Ectodermal cell (in vitro differentiated cells): ENCODE measurements around the gene PPFIA1. TPM values are rescaled to one million over a fixed set of nuclear protein-coding genes. Genes with fewer than 3 reads are reported as not detected.
A peak's percentile ranks its signal among the peaks of the same experiment; 100 is the strongest.

Experiments used
- H3K27ac ChIP-seq: 2 replicates; pipeline ENCODE4 v1.7.0; 2013; ENCODE audit warnings: mild to moderate bottlenecking, low read depth, low read length; ENCODE audit not compliant: insufficient read depth, poor library complexity, severe bottlenecking
- H3K27me3 ChIP-seq: 2 replicates; pipeline ENCODE4 v1.7.0; 2013; ENCODE audit warnings: mild to moderate bottlenecking, low read length; ENCODE audit not compliant: insufficient read depth, control insufficient read depth, poor library complexity, severe bottlenecking
- H3K36me3 ChIP-seq: one replicate; pipeline ENCODE4 v1.7.0; 2013; ENCODE audit warnings: low read length; ENCODE audit not compliant: control insufficient read depth, insufficient read depth
- H3K4me1 ChIP-seq: one replicate; pipeline ENCODE4 v1.7.0; 2013; ENCODE audit warnings: low read length; ENCODE audit not compliant: control insufficient read depth, insufficient read depth
- H3K4me3 ChIP-seq: 2 replicates; pipeline ENCODE4 v1.7.0; 2013; ENCODE audit warnings: low read depth, low read length, control low read depth; ENCODE audit not compliant: insufficient read depth
- H3K9me3 ChIP-seq: 2 replicates; pipeline ENCODE4 v1.7.0; 2013; ENCODE audit warnings: mild to moderate bottlenecking, low read length, moderate library complexity; ENCODE audit not compliant: control insufficient read depth
- WGBS, 2 experiments: methylation state at CpG; one replicate each; pipeline ENCODE4 v1.1.7; 2013; ENCODE audit warnings: missing lambda C conversion rate in 2 of 2; 5-methylcytosine and 5-hydroxymethylcytosine counted together
- polyA plus RNA-seq, 4 experiments: library from polyadenylated mRNA; stranded (reverse); fragments of 50-300 nt; gene quantifications; one replicate each; pipeline ENCODE4 v1.2.3, GENCODE V29; 2013

Gene PPFIA1
- polyA plus RNA-seq (2013, experiment 1 of 4): 48.8 TPM
- polyA plus RNA-seq (2013, experiment 2 of 4): 51.9 TPM
- polyA plus RNA-seq (2013, experiment 3 of 4): 36.9 TPM
- polyA plus RNA-seq (2013, experiment 4 of 4): 40.4 TPM

DNA sequence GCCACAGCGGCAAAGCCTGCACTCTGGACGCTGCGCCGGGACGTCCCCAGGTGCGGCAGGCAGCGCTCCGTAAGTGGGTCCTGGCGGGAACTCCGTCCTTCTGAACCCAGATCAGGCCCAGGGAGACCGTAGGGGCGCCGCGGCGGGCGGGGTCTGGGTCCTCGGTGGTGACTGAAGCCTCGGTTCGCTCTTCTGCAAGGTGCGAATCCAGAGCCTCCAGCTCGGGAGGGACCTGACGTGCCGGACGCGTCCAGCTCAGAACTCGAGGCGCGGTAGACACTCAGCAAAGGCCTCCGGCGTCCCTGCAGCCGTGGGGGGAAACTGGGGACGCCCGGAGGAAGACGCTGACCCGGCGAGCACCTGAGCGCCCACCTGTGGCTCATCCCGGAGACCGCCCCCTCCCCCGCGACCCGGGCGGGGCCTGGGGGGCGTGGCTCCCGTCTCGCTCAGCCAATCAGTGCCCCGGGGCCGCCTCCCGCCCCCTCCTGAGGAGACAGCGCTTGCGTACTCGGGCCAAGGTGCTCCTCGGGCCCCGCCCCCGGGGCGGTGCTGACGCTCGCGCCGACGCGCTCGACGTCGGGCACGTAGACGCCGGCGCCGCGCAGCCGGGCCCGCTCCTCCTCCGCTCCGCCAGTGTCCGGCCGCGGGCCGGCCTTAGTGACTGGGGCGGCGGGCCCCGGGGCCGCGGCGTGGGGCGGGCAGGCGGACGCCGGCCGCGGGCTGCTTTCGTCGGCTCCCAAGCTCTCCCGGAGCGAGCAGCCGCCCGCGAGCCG lies at the start of gene PPFIA1:
TSS of gene PPFIA1 (plus strand) at position 587 of the 773 bp plus-strand sequence. CDS start 1,483 bp downstream, outside the sequence.
- 0% methylated on average over 99 of the region's 99 CpGs for WGBS, 2 experiments
- Histone ChIP-seq H3K4me3 (peak within 1 kb of the TSS; percentile 74), H3K27ac (no peak within 1 kb of the TSS), H3K9me3 (no peaks in the 10 kb centered on the region), H3K4me1 (no peaks in the 10 kb centered on the region), H3K27me3 (peaks cover 11% of the 10 kb centered on the region), H3K36me3 (peaks cover 11% of the 10 kb centered on the region)

GRCh38 chr11:70220920-70221319 lies 49.6 kb upstream of the PPFIA1 start:
- Histone ChIP-seq H3K27ac (no peak overlapping the region), H3K9me3 (no peaks in the 10 kb centered on the region), H3K36me3 (no peaks in the 10 kb centered on the region), H3K4me1 (peaks cover 5% of the 10 kb centered on the region), H3K27me3 (no peaks in the 10 kb centered on the region), H3K4me3 (no peak overlapping the region)
- WGBS, 2 experiments: 100% methylated on average over 1 of the region's 1 CpG

DNA sequence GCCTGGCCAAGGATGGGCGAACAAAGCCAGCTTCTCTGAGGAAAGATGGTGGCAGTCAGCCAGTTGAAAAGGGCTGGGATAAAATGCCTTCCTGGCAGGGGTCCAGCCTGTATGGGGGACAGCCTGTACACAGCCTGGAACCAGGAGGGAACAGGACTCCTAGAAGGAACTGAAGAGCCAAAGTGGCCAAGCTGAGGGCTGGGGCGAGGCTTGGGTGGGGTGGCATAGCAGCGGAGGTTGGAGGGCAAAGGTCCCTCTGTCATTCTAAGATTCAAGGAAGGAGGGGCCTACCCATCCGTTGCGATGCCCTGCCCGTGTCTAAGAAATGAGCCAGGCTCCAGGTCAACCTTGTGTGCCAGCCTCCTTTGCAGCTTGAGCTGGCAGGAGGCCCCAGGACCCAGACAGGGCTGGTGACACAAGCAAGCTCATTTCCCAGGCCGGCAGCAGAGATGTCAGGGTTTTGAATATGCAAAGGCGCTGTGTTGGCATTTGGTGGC lies 44.8 kb upstream of the PPFIA1 start:
- no peak overlapping the region for H3K4me3 ChIP-seq
- H3K27ac ChIP-seq: no peak overlapping the region
- H3K36me3 ChIP-seq: no peaks in the 10 kb centered on the region
- no peaks in the 10 kb centered on the region for H3K27me3 ChIP-seq
- H3K9me3 ChIP-seq: no peaks in the 10 kb centered on the region
- peaks cover 11% of the 10 kb centered on the region for H3K4me1 ChIP-seq
- WGBS, 2 experiments: 87 to 89% methylated on average over 8 of the region's 8 CpGs

DNA sequence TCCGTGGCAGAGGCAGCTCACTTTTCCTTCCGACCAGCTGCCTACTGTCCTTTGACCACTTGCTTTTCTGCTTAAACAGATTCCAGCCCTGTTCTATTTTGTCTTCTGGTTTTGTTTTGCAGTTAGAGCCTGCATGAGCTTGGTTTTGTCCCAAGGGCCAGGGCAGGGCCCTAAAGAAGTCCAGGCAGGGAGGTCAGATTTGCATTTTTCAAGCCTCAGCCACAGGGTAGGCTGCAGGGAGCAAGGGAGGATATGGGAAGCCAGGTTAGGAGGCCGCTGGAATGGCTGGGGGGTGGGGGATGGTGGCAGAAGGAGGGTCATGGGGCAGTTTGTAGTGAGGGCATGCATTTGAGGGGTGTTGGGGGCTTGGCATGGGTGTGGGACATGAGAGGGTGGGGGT lies 44.3 kb upstream of the PPFIA1 start:
- Histone ChIP-seq H3K27me3 (no peaks in the 10 kb centered on the region), H3K27ac (no peak overlapping the region), H3K4me3 (no peak overlapping the region), H3K36me3 (no peaks in the 10 kb centered on the region), H3K4me1 (peaks cover 11% of the 10 kb centered on the region), H3K9me3 (no peaks in the 10 kb centered on the region)
- WGBS, 2 experiments: 57 to 69% methylated on average over 3 of the region's 3 CpGs

- H3K27me3 ChIP-seq: no peaks in the 10 kb centered on the region
- H3K4me1 ChIP-seq: peaks cover 11% of the 10 kb centered on the region
- H3K27ac ChIP-seq: no peak overlapping the region
- 71 to 73% methylated on average over 9 of the region's 9 CpGs for WGBS, 2 experiments
- no peak overlapping the region for H3K4me3 ChIP-seq
- no peaks in the 10 kb centered on the region for H3K9me3 ChIP-seq
- no peaks in the 10 kb centered on the region for H3K36me3 ChIP-seq
These were observed 43.5 kb upstream of the PPFIA1 start for GRCh38 chr11:70226967-70227366.

DNA sequence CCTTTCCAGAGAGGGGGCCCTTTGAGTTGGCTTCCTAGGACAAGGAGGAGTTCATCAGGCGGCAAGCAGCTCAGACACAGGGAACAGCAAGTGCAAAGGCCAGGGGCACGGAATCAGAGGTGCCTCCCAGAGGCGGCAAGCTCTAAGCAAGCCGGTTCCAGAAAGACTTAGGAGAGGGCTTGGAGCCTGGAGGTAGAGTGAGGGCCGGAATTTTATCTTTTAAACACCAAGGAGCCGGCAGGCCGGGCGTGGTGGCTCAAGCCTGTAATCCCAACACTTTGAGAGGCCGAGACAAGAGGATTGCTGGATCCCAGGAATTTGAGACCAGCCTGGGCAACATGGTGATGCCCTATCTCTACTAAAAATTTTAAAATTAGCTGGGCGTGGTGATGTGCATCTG lies 40.8 kb upstream of the PPFIA1 start:
- H3K4me1 ChIP-seq: peaks cover 11% of the 10 kb centered on the region
- H3K27ac ChIP-seq: no peak overlapping the region
- H3K4me3 ChIP-seq: no peak overlapping the region
- H3K27me3 ChIP-seq: no peaks in the 10 kb centered on the region
- no peaks in the 10 kb centered on the region for H3K9me3 ChIP-seq
- WGBS, 2 experiments: 90 to 93% methylated on average over 10 of the region's 10 CpGs
- no peaks in the 10 kb centered on the region for H3K36me3 ChIP-seq

GRCh38 chr11:70230151-70230839 lies 40.2 kb upstream of the PPFIA1 start:
- Histone ChIP-seq H3K4me3 (no peak overlapping the region), H3K27me3 (no peaks in the 10 kb centered on the region), H3K9me3 (no peaks in the 10 kb centered on the region), H3K27ac (no peak overlapping the region), H3K36me3 (no peaks in the 10 kb centered on the region), H3K4me1 (peaks cover 11% of the 10 kb centered on the region)
- 95 to 98% methylated on average over 6 to 8 of the region's 8 CpGs for WGBS, 2 experiments

GRCh38 chr11:70230840-70231710 lies 39.4 kb upstream of the PPFIA1 start:
- Histone ChIP-seq H3K4me3 (no peak overlapping the region), H3K4me1 (peaks cover 8% of the 10 kb centered on the region), H3K27ac (no peak overlapping the region), H3K9me3 (no peaks in the 10 kb centered on the region), H3K36me3 (no peaks in the 10 kb centered on the region), H3K27me3 (no peaks in the 10 kb centered on the region)
- 92 to 93% methylated on average over 22 of the region's 22 CpGs for WGBS, 2 experiments

DNA sequence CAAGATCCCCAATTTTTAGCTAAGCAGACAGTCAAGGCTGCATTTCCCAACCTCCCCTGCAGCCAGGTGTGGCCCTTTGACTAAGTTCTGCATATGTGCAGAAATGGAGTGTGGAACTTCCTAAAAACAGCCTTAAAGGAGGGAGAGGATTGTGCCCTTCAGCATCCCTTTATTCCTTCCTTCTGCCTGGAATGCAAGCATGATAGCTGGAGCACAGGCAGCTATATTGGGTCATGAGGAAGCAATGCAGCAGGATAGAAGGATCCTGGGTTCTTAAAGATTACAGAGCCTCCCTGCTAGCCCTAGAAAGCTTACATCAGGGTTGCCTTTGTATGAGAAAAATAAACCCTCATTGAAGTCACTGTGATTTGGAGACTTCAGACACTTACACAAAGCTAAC lies 37.5 kb upstream of the PPFIA1 start:
- no peaks in the 10 kb centered on the region for H3K27me3 ChIP-seq
- no peaks in the 10 kb centered on the region for H3K9me3 ChIP-seq
- H3K27ac ChIP-seq: no peak overlapping the region
- no peak overlapping the region for H3K4me3 ChIP-seq
- H3K4me1 ChIP-seq: no peaks in the 10 kb centered on the region
- no peaks in the 10 kb centered on the region for H3K36me3 ChIP-seq
